ENCODE measurements around the gene CEP192. TPM values are rescaled to one million over a fixed set of nuclear protein-coding genes. Genes with fewer than 3 reads are reported as not detected.
"Not testable (repeated sequence)": the region's sequence is repeated elsewhere in the genome, so short reads cannot be mapped to it uniquely, and the experiment has no call there.

Gene CEP192
- polyA plus RNA-seq (ENCODE audit: insufficient read length in 10 of 10), result 10 to 100 TPM; 17.4 to 35.3 (median 22.4) TPM
- long read RNA-seq, donor 1, result 0 reads
- long read RNA-seq, donor 2, result 0 reads
- long read RNA-seq, donor 3, result 0 reads
- long read RNA-seq, donor 4, result 0 reads
- long read RNA-seq, donor 5, result 0 reads
- long read RNA-seq, donor 6, result 0 reads
- long read RNA-seq, donor 7, result 0 reads
- long read RNA-seq, donor 8, result 0 reads
- long read RNA-seq, donor 9, result 0 reads

- peak; percentile 98 to 99 (median 98) for DNase-seq
Measured at GRCh38 chr18:12990967-12991820, at the start of gene CEP192. Gene CEP192, plus strand, starts transcription at chr18:12991362. Its CDS starts 8,063 bp downstream, at chr18:12999425.

GRCh38 chr18:12943215-12943614, 47.9 kb upstream of the CEP192 start:
- peak in 1 of 3 donors; percentile 40 for DNase-seq

- peak; percentile 31 to 47 (median 33) for DNase-seq
Measured at GRCh38 chr18:12944709-12945108, 46.5 kb upstream of the CEP192 start.

GRCh38 chr18:12946549-12947284, 44.4 kb upstream of the CEP192 start:
- peak in 2 of 3 donors; percentile 56 to 88 for DNase-seq

- DNase-seq, result peak; percentile 97 to 99 (median 98)
Measured at GRCh38 chr18:12947285-12948049, 43.7 kb upstream of the CEP192 start, which contains the start of gene SEH1L. Gene SEH1L, plus strand, starts transcription at chr18:12948011. Its CDS starts 111 bp downstream, at chr18:12948122.

GRCh38 chr18:12948050-12948804, 42.9 kb upstream of the CEP192 start:
- DNase-seq, result peak; percentile 91 to 99 (median 95)

- DNase-seq, result no peak
Measured at GRCh38 chr18:12958478-12958877, 32.7 kb upstream of the CEP192 start.

GRCh38 chr18:12960395-12960794, 30.8 kb upstream of the CEP192 start:
- no peak for DNase-seq

- DNase-seq, result peak in 1 of 3 donors; percentile 21
Measured at GRCh38 chr18:12960853-12961397, 30.2 kb upstream of the CEP192 start.

GRCh38 chr18:12963069-12963468, 28.1 kb upstream of the CEP192 start:
- no peak for DNase-seq

GRCh38 chr18:12968115-12968514, 23.0 kb upstream of the CEP192 start:
- no peak for DNase-seq

GRCh38 chr18:12968619-12969018, 22.5 kb upstream of the CEP192 start:
- no peak for DNase-seq

GRCh38 chr18:12973562-12974213, 17.5 kb upstream of the CEP192 start:
- DNase-seq, result no peak

GRCh38 chr18:12975488-12975887, 15.7 kb upstream of the CEP192 start:
- DNase-seq, result no peak

- no peak for DNase-seq
Measured at GRCh38 chr18:12976305-12976704, 14.9 kb upstream of the CEP192 start.

GRCh38 chr18:12980065-12980464, 11.1 kb upstream of the CEP192 start:
- not testable (repeated sequence) for DNase-seq

- no peak for DNase-seq
Measured at GRCh38 chr18:12989397-12990122, 1.6 kb upstream of the CEP192 start.

- DNase-seq, result no peak
Measured at GRCh38 chr18:12990123-12990475, 1.1 kb upstream of the CEP192 start.

- DNase-seq, result no peak
Measured at GRCh38 chr18:12990641-12990966, 558 bp upstream of the CEP192 start.
